GM18498 (cell line): ENCODE measurements around the gene PLCD4.
A peak's percentile ranks its signal among the peaks of the same experiment; 100 is the strongest.

Experiments
- ATAC-seq: cut with Tn5 transposase; IDR thresholded peaks from one replicate; pipeline ENCODE4 v1.9.1; 2021; ENCODE audit warnings: mild to moderate bottlenecking, moderate library complexity; ENCODE audit not compliant: unreplicated experiment

The PLCD4 gene

GRCh38 chr2:218618102-218618860 is 10.6 kb downstream of the PLCD4 start:
- no peak for ATAC-seq

- no peak for ATAC-seq
Measured at GRCh38 chr2:218621007-218621406, 13.3 kb downstream of the PLCD4 start.

GRCh38 chr2:218622606-218623365 is 15.1 kb downstream of the PLCD4 start:
- no peak for ATAC-seq

- no peak for ATAC-seq
Measured at GRCh38 chr2:218623366-218623705, 15.6 kb downstream of the PLCD4 start.

- ATAC-seq, result no peak
Measured at GRCh38 chr2:218626369-218626768, 18.7 kb downstream of the PLCD4 start.

- ATAC-seq, result no peak
Measured at GRCh38 chr2:218627939-218628338, 20.2 kb downstream of the PLCD4 start.

- ATAC-seq, result no peak
Measured at GRCh38 chr2:218631837-218632236, 24.1 kb downstream of the PLCD4 start.

- no peak for ATAC-seq
Measured at GRCh38 chr2:218635719-218636118, 28.0 kb downstream of the PLCD4 start.

GRCh38 chr2:218638372-218638771 is 30.7 kb downstream of the PLCD4 start:
- ATAC-seq, result no peak

- no peak for ATAC-seq
Measured at GRCh38 chr2:218642121-218642656, 34.5 kb downstream of the PLCD4 start.

- no peak for ATAC-seq
Measured at GRCh38 chr2:218642786-218643185, 35.1 kb downstream of the PLCD4 start.

GRCh38 chr2:218643751-218644310 is 36.1 kb downstream of the PLCD4 start:
- no peak for ATAC-seq

- no peak for ATAC-seq
Measured at GRCh38 chr2:218644721-218645120, 37.0 kb downstream of the PLCD4 start.

- ATAC-seq, result peak; percentile 54
Measured at GRCh38 chr2:218645126-218645525, 37.4 kb downstream of the PLCD4 start.

- no peak for ATAC-seq
Measured at GRCh38 chr2:218648088-218648786, 40.5 kb downstream of the PLCD4 start.

- no peak for ATAC-seq
Measured at GRCh38 chr2:218648787-218649100, 41.0 kb downstream of the PLCD4 start.

GRCh38 chr2:218655751-218656150 is 48.1 kb downstream of the PLCD4 start:
- ATAC-seq, result no peak

- ATAC-seq, result peak; percentile 35
Measured at GRCh38 chr2:218658671-218659257, 51.1 kb downstream of the PLCD4 start.

GRCh38 chr2:218659258-218659987 is 51.7 kb downstream of the PLCD4 start, which contains the start of the genes BCS1L and ZNF142:
BCS1L (plus strand) TSS chr2:218659683; CDS start chr2:218660988, 1,305 bp downstream.
ZNF142 (minus strand) TSS chr2:218659623; CDS start chr2:218656429, 3,194 bp downstream.
- peak; percentile 92 for ATAC-seq

- no peak for ATAC-seq
Measured at GRCh38 chr2:218659988-218660358, 52.3 kb downstream of the PLCD4 start.
